Astrocyte of the spinal cord (primary cell): ENCODE measurements around the gene CST7.

ENCODE experiments used
- DNase-seq: peaks from one replicate; pipeline ENCODE4 v3.0.0; 2011; ENCODE audit warnings: low read depth, low spot score
- H3K4me3 ChIP-seq: 2 replicates; pipeline ENCODE4 v1.5.1; 2011; ENCODE audit warnings: low read depth, mild to moderate bottlenecking, low read length, moderate library complexity
- in situ Hi-C: cut with HindIII; loops from 2 replicates; pipeline ENCODE4 v1.10.0; 2017; ENCODE audit warnings: low sequenced_read_pairs
- TF ChIP-seq, protein P1 (sequence below): IDR thresholded peaks from 2 replicates; pipeline ENCODE4 v1.5.1; 2012; ENCODE audit warnings: low read depth, mild to moderate bottlenecking, low read length, inconsistent platforms

Gene CST7

DNA sequence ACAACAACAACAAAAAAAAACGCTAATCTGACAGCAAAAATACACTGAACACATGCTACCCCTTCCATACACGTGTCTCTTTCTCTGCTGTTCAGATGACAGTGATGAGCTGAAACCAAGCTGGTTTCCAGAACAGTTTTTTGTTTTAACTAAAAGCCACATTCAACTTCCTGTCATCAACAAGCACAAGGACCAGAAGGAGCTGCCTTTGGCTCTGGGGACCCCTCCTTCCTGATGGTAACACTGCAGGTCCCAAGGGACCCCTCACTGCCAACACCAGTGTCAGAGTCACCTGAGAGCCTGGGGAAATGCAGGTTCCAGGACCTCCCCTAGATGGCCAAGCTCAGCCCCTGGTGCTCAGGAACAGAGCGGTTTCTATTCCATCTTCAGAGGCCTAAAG, 6.0 kb downstream of the CST7 start:
- in situ Hi-C loops = no loop called here
- TF ChIP-seq, protein P1, sequence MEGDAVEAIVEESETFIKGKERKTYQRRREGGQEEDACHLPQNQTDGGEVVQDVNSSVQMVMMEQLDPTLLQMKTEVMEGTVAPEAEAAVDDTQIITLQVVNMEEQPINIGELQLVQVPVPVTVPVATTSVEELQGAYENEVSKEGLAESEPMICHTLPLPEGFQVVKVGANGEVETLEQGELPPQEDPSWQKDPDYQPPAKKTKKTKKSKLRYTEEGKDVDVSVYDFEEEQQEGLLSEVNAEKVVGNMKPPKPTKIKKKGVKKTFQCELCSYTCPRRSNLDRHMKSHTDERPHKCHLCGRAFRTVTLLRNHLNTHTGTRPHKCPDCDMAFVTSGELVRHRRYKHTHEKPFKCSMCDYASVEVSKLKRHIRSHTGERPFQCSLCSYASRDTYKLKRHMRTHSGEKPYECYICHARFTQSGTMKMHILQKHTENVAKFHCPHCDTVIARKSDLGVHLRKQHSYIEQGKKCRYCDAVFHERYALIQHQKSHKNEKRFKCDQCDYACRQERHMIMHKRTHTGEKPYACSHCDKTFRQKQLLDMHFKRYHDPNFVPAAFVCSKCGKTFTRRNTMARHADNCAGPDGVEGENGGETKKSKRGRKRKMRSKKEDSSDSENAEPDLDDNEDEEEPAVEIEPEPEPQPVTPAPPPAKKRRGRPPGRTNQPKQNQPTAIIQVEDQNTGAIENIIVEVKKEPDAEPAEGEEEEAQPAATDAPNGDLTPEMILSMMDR = no peak
- H3K4me3 ChIP-seq = no peak overlapping the region
- no peak for DNase-seq

DNA sequence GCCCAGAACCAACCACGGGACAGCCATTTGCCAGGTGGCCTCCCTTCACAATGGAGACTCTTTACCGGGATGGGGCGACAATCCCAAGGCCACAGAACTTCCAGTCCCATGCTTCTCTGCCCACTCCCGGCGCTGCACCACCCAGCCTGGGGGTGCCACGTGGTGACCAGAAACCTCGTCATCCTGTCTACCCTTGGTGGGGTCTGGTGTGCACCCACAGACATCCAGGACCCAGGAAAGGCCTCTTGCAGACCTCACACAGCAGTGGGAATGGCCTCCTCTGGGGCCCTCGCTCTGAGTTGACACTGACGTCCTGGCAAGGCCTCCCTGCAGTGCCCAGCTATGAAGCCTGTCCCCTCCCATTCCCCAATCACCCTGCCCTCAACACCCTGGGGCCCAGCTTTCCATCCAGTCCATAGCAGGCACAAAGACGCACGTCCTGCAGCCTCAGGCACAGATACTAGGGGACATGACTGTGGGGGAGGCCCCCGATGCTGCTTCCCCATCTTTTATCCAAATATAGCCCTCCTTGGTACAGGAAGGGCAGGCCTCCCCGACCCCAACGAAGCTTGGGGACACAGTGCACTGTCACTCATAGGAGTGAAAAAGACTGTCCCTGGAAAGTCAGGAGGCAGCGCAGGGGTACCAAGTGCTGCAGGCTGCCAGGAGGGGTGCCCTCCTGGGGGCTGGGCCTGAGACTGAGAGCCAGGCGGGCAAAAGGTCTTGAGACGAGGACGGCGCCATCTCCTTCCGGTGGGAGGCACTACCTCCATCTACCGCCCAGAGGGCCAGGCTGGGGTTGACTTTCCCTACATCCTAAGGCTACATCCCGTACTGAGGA, 7.2 kb downstream of the CST7 start:
- H3K4me3 ChIP-seq = no peak overlapping the region
- in situ Hi-C loops = no loop called here
- no peak for DNase-seq
- TF ChIP-seq, protein P1 = no peak

DNA sequence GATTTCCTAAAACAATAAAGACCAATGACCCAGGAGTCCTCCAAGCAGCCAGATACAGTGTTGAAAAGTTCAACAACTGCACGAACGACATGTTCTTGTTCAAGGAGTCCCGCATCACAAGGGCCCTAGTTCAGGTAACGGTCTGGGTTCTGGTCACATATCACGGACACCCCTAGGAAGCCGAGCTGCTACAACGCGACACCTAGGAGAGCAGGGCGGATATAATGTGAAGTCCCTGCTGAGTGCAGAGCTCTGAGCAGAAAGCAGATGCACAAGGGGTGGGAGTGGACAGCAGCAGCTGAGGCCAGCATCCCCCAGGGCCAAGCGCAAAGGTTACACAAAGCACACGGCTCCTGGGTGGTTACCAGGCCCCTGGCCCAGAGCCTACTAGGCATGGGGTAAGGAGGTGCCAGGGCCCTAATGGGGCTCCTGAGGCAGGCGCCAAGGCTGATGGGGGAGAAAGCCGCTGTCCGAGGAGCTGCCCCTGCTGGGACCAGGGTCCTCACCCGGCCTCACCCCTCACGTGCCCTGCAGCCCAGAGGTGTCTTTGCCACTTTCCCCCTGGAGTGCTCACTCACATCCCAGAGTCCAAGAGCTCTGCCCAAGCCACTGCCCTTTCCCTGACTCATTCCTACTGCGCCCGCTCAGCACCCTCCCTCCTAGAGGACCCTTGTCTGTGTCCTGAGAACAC, 8.4 kb downstream of the CST7 start:
- in situ Hi-C loops = no loop called here
- no peak overlapping the region for H3K4me3 ChIP-seq
- DNase-seq = no peak
- TF ChIP-seq, protein P1 = no peak

DNA sequence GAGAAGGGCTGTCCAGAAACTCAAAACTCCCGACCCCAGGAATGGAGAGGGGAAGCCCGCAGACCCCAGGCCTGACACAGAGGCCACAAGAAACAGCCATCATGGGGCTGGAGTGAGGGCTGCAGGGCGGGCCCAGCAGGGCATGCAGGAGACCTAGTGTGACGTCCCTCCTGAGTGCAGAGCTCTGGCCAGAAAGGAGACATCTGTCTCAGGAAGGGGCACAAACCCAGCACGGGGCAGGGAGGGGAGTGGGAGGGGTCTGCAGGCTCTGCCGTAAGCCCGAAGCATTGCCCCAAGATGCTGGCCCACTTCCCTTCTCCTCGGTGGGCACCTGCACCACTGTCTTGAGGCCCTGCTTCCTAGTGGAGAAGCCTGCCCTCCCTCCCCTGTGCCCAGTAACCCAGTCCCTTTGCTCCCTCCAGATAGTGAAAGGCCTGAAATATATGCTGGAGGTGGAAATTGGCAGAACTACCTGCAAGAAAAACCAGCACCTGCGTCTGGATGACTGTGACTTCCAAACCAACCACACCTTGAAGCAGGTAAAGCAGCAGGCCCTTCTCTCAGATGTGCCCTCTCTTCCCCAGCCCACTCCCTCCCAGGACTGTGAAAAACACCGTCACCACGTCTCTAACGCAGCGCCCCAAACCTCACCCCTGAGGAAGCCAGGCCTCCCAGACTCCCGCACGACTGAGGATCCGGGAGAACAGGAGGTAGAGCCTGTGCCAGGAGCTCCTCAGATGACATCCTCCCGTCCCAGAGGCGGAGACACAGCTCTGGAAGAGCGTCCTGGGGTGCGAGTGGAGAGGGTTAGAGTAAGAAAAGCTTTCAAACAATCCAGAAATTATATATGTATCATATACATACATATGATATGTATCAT, 9.7 kb downstream of the CST7 start:
- DNase-seq = no peak
- H3K4me3 ChIP-seq = no peak overlapping the region
- in situ Hi-C loops = no loop called here
- TF ChIP-seq, protein P1 = no peak

DNA sequence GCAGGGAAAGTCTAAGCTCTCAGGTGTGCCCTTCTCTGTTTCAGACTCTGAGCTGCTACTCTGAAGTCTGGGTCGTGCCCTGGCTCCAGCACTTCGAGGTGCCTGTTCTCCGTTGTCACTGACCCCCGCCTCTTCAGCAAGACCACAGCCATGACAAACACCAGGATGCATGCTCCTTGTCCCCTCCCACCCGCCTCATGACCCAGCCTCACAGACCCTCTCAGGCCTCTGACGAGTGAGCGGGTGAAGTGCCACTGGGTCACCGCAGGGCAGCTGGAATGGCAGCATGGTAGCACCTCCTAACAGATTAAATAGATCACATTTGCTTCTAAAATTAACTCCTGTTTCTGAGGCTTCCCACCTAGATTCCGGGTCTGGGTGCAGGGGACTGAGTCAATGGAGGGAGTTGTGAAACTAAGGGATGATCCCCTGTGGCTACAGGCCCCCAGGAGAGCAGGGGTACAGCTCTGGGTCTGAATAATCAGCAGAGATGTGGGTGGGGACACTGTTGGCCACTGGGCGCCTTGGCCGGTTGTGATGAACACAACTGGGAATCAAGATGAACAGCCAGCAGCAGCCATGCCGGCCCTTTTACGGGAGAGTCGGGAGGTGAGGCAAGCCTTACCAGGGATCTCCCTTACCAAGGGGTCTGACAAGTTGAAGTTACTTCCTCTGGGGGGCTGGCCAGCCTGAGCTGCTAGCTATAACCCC, 10.7 kb downstream of the CST7 start:
- in situ Hi-C loops = no loop called here
- TF ChIP-seq, protein P1 = no peak
- DNase-seq = no peak
- no peak overlapping the region for H3K4me3 ChIP-seq

DNA sequence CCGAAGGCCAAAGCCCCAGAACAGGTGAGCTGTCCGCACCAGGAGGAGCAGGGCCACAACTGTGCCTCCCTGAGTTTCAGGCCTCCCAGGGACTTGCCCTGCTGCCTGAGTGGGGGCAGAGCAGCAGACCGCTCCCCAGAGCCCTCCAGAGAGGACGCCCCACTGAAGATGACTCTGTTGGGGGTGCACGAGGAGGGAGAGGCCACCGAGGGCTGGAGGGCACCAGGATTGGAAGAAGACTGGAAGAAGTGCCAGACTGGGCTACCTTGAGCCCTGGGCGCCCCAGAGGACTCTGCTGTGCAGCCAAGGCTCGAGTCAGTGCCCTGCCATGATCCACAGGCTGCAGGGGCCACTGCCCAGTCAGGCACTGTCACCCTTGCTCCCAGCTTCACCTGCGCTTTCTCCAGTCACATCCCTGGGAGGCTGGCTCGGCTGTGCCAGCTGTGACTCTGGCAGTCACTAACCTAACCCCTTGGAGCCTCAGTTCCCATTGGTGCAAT, 11.3 kb downstream of the CST7 start:
- TF ChIP-seq, protein P1 = no peak
- DNase-seq = no peak
- no peak overlapping the region for H3K4me3 ChIP-seq
- in situ Hi-C loops = no loop called here
